ENCODE data around the gene MAP4K4. TPM values are rescaled to one million over a fixed set of nuclear protein-coding genes. Genes with fewer than 3 reads are reported as not detected.

MAP4K4 gene
- total RNA-seq, 1 donor from 2014 or later = 91.9 TPM

DNA sequence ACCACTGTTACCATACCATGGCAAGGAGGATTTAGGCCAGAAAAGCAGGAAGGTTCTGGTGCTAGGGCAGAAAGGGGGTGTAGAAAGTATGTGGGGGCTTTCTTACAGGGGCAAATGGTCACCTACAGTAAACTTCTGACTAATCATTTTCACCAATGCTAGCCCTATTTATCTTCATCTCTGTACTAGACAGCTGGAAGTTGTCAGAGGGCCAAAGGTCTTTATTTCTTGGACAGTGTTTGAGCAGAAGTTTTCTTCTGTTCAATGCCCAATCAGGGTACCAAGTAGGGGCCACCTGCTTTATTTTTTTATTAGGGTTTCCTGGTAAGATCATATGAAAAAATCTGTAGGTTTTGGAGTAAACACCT, 37.6 kb downstream of the MAP4K4 start:
- Histone ChIP-seq H3K27me3 (no peaks in the 10 kb centered on the region), H2AFZ (replicated peaks) (no peak overlapping the region), H3K4me3 (no peak overlapping the region), H3F3A (ENCODE audit: low read depth) (no peaks in the 10 kb centered on the region), H3K9ac (no peak overlapping the region), H3K9me3 (ENCODE audit: low read depth) (no peaks in the 10 kb centered on the region), H4K20me1 (ENCODE audit: low read depth) (peaks cover 98% of the 10 kb centered on the region), H3K36me3 (no peaks in the 10 kb centered on the region), H3K79me2 (ENCODE audit: low read depth) (peaks cover 99% of the 10 kb centered on the region), H3K27ac (no peak overlapping the region), H3K4me2 (peak overlapping the region; percentile 11), H3K4me1 (peaks cover 17% of the 10 kb centered on the region)
- H3K36me3 Mint-ChIP-seq = peaks cover 5% of the 10 kb centered on the region
- H3K27ac Mint-ChIP-seq = no peak overlapping the region
- TF ChIP-seq EZH2 (IDR thresholded peaks at IDR 0.05) (no peak), EZH2phosphoT487 (IDR thresholded peaks at IDR 0.05) (no peak)
- TF ChIP-seq, protein P1, sequence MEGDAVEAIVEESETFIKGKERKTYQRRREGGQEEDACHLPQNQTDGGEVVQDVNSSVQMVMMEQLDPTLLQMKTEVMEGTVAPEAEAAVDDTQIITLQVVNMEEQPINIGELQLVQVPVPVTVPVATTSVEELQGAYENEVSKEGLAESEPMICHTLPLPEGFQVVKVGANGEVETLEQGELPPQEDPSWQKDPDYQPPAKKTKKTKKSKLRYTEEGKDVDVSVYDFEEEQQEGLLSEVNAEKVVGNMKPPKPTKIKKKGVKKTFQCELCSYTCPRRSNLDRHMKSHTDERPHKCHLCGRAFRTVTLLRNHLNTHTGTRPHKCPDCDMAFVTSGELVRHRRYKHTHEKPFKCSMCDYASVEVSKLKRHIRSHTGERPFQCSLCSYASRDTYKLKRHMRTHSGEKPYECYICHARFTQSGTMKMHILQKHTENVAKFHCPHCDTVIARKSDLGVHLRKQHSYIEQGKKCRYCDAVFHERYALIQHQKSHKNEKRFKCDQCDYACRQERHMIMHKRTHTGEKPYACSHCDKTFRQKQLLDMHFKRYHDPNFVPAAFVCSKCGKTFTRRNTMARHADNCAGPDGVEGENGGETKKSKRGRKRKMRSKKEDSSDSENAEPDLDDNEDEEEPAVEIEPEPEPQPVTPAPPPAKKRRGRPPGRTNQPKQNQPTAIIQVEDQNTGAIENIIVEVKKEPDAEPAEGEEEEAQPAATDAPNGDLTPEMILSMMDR (IDR thresholded peaks at IDR 0.05) = no peak
- no peaks in the 10 kb centered on the region for H3K27me3 Mint-ChIP-seq (ENCODE audit: insufficient read depth, low read depth)
- H3K4me3 Mint-ChIP-seq = no peak overlapping the region
- H3K4me1 Mint-ChIP-seq = peaks cover 45% of the 10 kb centered on the region
- peaks cover 7% of the 10 kb centered on the region for H3K9me3 Mint-ChIP-seq
- DNase-seq (ENCODE audit: low spot score) = no peak

DNA sequence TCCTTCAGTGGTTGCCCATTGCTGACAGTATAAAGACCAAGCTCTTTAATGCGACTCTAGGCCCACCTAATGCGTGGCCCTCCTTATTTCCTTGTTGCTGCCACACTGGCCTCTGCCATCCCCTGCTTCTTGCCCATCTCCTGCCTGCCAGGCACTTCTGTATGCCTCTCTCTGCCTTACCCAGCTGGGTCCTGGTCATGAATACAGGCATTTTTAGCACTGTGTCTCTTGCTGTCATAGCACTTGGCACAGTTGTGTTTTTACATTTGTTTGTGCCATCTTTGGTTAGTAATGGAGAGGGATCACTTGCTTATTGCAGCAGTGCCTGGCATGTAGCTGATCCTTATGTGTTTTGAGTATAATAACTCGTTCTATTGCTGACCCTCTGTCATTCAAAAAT, 38.7 kb downstream of the MAP4K4 start:
- Histone ChIP-seq H2AFZ (replicated peaks) (no peak overlapping the region), H3F3A (ENCODE audit: low read depth) (peaks cover 7% of the 10 kb centered on the region), H3K9ac (no peak overlapping the region), H3K27ac (no peak overlapping the region), H3K9me3 (ENCODE audit: low read depth) (no peaks in the 10 kb centered on the region), H3K79me2 (ENCODE audit: low read depth) (peaks cover 97% of the 10 kb centered on the region), H3K4me1 (peaks cover 17% of the 10 kb centered on the region), H4K20me1 (ENCODE audit: low read depth) (peaks cover 95% of the 10 kb centered on the region), H3K27me3 (no peaks in the 10 kb centered on the region), H3K4me2 (no peak overlapping the region), H3K36me3 (no peaks in the 10 kb centered on the region), H3K4me3 (no peak overlapping the region)
- H3K9me3 Mint-ChIP-seq = peaks cover 5% of the 10 kb centered on the region
- TF ChIP-seq EZH2phosphoT487 (IDR thresholded peaks at IDR 0.05) = no peak
- TF ChIP-seq, protein P1 (IDR thresholded peaks at IDR 0.05) = no peak
- H3K27me3 Mint-ChIP-seq (ENCODE audit: insufficient read depth, low read depth) = no peaks in the 10 kb centered on the region
- H3K4me3 Mint-ChIP-seq = no peak overlapping the region
- no peak for DNase-seq (ENCODE audit: low spot score)
- peaks cover 3% of the 10 kb centered on the region for H3K36me3 Mint-ChIP-seq
- H3K4me1 Mint-ChIP-seq = peaks cover 47% of the 10 kb centered on the region
- no peak overlapping the region for H3K27ac Mint-ChIP-seq

DNA sequence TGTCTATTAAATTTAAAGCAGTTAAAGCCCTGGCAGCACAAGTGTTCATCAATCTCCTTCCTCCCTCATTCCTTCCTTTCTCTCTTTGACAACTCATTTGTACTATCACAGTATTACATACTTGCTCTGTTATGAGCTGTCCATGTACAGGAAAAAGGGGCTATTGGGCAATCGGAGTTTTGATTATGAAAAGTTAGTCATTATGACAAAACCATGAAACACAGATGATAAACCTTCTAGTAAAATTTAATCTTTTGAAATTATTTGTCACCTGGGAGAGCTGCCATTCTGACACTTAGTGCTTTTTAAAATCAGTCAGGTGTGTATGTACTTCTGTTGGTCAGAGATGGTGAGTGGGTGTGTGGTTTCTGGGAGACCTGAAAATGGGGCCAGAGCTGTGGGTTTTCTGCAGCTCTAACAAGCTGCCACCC, 39.4 kb downstream of the MAP4K4 start:
- Histone ChIP-seq H3K36me3 (no peaks in the 10 kb centered on the region), H3K27me3 (no peaks in the 10 kb centered on the region), H4K20me1 (ENCODE audit: low read depth) (peaks cover 95% of the 10 kb centered on the region), H3K4me1 (peaks cover 23% of the 10 kb centered on the region), H3K4me3 (no peak overlapping the region), H3K9ac (no peak overlapping the region), H3K79me2 (ENCODE audit: low read depth) (peaks cover 97% of the 10 kb centered on the region), H3K4me2 (no peak overlapping the region), H3K9me3 (ENCODE audit: low read depth) (no peaks in the 10 kb centered on the region), H3K27ac (no peak overlapping the region), H2AFZ (replicated peaks) (no peak overlapping the region), H3F3A (ENCODE audit: low read depth) (peaks cover 13% of the 10 kb centered on the region)
- H3K9me3 Mint-ChIP-seq = peaks cover 5% of the 10 kb centered on the region
- H3K4me1 Mint-ChIP-seq = peaks cover 51% of the 10 kb centered on the region
- no peaks in the 10 kb centered on the region for H3K27me3 Mint-ChIP-seq (ENCODE audit: insufficient read depth, low read depth)
- no peak for DNase-seq (ENCODE audit: low spot score)
- H3K36me3 Mint-ChIP-seq = peaks cover 3% of the 10 kb centered on the region
- H3K27ac Mint-ChIP-seq = no peak overlapping the region
- H3K4me3 Mint-ChIP-seq = no peak overlapping the region
- TF ChIP-seq, protein P1 (IDR thresholded peaks at IDR 0.05) = no peak
- TF ChIP-seq EZH2 (IDR thresholded peaks at IDR 0.05) (no peak), EZH2phosphoT487 (IDR thresholded peaks at IDR 0.05) (no peak)

Measured in neural progenitor cell (in vitro differentiated cells).